Left kidney (tissue), 2 donors: ENCODE measurements around the gene SLIT3. TPM values are rescaled to one million over a fixed set of nuclear protein-coding genes. Genes with fewer than 3 reads are reported as not detected.
"Not testable (repeated sequence)": the region's sequence is repeated elsewhere in the genome, so short reads cannot be mapped to it uniquely, and the experiment has no call there.

Experiments used
- DNase-seq: peaks from one replicate; pipeline ENCODE4 v3.0.0-alpha.2; 2013
- polyA plus RNA-seq: library from polyadenylated mRNA; unstranded; fragments of 120-200 nt; gene quantifications from one replicate; pipeline ENCODE4 v1.2.1, GENCODE V29; 2013; ENCODE audit not compliant: insufficient read length

SLIT3 gene
- polyA plus RNA-seq, 1 donor = 51.5 TPM

DNA sequence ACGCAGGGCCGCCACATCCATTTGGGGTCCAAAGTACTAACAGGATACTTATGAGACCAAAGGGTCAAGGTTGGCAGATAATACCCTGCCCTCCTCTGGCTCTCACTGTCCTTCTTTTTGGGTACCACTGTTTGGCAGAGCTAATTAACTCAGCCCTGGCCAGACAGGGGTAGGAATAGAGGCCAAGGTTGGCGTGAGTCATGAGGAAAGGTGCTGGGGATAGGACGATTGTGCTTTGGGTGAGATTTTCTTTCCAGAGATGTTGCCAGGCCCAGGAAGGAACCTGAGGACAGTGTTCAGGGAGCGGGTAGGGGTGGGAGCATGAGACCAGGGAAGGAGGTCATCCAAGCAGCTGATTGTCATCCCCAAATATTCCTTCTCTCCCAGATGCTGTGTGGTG, 529.9 kb downstream of the SLIT3 start:
- DNase-seq = no peak

DNA sequence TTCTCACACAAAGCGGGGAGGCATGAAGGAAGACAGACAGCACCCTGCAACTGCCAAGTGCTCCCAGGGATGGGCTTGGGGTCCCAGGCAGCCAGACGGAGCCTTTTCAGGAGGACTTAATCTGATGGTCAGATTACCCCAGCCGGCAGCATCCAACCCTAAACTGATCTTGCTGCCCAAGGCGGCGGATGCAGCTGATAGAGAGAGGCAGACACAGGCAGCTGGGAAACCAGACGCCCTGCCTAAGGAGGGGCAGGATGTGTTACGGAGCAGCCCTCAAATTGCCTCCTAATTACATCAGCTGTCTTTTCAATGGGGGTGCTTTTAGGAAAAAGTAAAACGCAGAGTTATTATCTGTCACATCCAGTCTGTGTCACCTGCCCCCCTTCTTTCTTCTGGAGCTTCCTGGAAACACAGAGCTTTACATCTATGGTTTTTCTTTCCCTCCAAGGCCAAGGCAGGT, 530.9 kb downstream of the SLIT3 start:
- no peak for DNase-seq

DNA sequence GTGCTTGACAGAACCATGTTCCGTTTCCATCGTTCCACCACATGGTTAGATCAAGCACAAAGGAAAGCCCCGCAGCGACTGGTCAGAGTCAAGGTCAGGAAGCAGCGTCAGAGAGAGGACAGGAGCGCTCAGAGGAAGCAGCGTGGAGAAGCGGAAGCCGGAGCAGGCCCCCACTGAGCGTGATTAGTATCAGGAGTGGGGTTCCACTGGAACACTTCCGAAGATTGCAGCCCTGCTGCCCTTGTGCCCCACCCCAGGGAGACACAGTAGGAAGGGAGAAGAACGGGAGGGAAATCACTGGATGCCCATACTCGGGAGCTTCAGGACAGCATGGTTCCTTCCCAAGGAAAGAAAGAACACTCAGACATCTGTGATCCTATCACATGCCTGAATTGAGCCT, 532.8 kb downstream of the SLIT3 start:
- no peak for DNase-seq

DNA sequence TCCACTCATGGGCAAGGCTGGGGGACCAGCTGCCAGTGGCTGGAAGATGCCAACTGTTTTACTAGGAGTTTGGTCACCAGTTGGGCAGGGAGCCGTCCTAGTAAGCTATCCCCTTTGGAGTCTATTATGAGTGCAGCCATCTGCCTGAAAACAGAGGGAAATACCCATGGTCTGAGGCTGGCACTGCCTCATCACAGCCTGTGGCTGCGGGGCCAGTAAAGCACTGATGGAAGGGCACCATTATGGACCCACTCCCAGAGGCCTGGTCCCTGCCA, 534.6 kb downstream of the SLIT3 start:
- no peak for DNase-seq

DNA sequence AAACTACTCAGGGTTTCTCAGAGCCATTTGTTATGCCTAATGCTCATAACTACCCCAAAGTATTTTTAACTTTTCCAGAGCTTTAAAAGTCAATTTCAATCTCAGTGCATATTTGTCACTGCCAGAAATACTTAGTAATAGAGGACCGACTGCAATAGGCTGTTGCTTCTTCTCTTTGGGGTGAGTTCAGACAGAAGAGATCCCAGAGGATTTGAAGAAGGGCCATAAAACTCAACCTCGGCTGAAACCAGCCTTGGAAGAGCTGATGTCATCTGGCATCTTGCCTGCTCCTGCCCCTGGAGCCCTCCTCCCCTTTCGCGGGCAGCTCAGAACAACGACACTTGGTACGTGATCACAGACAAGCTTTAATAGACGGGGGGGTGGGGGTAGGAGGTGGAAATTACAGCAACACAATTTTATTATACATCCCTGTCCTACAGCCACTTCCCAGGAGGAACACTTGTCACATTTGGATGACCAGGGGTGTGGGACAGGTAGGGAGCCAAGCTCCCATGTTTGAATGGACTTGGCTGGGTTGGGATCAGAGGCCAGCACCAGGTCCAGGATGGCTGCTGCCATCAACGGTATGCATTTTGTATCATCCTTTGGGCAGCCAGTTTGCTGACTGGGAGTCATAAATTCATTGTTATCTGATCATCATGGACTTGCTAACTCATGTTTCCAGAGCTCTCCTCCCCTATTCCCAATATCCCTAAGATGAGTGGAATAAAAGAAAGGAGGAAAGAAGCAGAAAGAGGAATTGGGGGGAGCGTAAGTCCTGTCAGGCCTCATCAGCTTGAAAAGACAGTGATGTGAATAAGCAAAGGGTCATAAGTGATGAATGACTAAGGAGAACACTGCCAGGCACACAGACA, 535.2 kb downstream of the SLIT3 start:
- DNase-seq = peak; percentile 50

DNA sequence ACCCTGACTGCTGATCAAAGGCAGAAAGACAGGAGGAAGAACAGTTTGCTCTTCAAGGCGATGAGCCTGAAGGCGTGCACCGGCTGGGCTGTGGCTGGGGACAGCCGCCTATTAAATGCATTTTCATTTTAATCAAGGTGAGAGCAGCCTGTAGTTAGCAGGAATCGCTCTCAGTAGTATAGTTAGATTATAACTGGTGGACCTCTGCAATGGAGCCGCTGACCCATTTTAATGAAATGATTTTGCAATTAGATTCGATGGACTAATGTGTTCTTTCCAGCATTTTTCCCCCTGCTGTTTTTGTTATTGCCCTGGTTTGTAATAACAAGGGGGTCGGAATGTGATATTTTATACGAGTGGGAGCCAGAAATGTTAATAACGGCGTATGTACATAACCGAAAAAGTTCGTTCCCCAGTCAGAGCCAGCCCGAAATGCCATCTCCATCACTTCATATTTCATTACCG, 535.8 kb downstream of the SLIT3 start:
- no peak for DNase-seq

DNA sequence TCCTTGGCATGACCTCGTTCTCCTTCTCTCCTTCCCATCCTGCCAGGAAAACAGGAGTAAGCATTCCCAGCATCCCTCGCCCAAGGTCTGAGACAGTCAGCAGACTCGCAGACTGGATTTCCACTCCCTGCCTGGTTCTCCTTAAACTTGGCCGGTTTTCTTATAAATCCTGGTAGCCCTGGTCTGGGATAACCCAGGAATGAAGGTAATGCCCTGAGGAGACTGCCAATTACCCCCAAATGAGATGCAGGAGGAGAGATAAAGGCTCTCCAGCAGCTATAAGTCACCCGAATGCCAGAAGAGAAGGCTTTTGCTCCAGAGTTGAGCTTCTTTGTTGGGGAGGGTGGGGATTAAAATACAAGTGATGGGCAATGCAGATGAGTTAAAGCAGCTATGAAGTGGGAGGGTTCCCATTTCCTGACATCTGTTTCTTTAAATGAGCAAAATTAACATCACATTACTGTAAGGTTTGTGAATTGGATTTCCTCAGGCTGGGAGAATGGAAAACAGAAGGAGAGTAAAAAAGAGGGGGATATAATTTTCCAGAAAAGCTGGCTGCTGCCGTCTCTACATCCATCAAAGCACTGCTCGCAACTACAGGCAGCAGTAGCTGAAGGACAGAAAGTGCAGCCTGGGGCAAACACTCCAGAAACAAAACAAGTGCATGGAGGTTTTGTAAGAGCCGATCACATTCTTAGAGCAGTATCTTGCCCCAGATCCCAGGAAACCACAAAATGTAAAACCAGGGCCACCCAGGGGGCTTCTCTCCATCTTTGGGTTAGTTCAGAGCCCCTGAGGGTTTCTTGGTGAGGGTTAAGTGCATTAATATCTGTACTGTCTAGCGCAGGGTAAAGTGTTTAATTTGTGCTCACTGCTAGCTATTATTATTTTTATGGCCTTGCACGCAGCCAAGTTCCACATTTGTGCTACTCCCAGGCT, 544.2 kb downstream of the SLIT3 start:
- no peak for DNase-seq

DNA sequence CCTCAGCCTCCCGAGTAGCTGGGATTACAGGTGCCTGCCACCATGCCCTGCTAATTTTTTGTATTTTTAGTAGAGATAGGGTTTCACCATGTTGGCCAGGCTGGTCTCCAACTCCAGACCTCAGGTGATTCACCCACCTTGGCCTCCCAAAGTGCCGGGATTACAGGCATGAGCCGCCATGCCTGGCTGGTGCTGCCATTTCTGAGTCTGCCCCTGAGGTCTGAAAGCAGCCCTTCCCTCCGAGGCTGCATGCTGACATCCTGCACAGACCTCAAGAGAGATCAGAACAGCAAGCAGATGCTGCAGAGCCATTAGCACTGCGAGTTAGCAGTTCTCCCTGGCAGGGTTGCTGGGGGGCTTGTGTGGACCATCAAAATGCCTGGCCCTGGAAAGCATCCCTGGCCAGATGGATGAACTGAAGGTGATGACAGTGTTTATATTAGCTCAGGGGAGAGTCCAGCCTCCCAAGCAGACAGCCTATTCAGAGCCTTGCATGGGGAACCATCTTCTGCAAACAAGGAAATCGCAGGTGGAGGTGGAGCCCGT, 545.3 kb downstream of the SLIT3 start:
- DNase-seq = no peak

DNA sequence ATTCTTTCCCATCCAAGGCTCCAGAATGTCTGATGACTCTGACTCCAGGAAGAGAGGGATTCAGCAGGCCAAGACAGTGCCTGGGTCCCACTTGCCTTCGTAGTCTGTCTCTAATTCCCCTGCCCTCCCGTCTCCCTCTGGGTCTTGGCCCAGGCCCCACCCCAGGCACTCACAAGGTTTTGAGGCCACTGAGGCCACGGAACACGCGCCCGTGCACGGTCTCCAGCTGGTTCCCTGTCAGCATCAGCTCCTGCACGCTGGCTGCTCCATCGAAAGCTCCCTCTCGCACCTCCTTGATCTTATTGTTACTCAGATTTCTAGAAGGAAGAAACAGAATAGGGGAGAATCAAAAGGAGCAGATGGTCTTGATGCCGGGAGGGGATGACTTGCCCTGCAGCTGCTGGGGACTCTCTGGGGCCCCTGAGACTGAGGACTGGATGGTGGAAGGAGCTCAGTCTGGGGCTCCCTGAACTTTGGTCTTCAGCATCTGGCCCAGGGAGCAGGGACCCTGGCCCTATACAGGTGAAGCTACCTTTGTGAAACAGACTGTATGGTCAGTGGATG, 547.2 kb downstream of the SLIT3 start:
- DNase-seq = no peak

DNA sequence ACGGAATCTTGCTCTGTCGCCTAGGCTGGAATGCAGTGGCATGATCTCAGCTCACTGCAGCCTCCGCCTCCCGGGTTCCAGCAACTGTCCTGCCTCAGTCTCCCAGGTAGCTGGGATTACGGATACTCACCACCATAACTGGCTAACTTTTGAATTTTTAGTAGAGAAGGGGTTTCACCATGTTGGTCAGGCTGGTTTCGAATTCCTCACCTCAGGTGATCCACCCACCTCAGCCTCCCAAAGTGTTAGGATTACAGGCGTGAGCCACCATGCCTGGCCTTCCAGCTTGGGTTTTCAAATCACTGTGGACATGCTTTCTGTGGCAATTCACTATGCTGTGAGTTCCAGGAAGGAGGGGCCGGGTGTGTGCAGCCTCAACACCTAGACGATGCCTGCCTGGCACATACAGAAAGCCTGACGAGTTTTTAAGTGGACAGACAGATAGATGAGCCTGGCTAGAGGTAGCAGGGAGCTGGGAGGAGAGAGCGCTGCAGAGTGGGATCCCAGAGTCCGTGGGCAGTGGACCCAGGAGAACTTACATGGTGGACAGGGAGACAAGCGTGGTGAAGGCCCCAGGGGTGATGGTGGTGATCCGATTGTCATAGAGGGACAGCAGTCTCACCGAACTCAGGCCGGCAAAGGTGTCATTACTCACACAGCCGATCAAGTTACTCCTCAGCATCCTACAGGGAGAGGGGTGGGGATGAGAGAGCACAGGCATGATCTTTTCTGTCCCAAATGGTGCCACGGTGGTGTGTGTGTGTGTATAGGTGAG, 548.3 kb downstream of the SLIT3 start:
- DNase-seq = no peak

DNA sequence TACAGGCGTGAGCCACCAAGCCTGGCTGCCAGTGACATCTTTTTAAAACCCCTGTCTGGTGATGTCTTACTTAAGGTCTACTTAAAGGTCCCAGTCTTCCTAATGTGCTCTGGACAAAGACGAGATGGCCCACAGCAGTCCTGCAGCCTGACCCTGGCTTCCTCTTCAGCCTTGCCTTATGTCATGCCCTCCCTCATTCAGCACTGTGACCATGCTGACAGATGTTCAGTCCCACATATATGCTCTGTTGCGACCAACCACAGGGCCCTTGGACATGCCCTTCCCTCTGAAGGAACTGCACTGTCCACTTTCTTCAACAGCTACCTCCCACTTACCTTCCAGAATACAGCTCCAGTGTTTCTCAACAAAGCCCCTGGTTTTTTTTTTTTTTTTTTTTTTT, 548.9 kb downstream of the SLIT3 start:
- DNase-seq = no peak

DNA sequence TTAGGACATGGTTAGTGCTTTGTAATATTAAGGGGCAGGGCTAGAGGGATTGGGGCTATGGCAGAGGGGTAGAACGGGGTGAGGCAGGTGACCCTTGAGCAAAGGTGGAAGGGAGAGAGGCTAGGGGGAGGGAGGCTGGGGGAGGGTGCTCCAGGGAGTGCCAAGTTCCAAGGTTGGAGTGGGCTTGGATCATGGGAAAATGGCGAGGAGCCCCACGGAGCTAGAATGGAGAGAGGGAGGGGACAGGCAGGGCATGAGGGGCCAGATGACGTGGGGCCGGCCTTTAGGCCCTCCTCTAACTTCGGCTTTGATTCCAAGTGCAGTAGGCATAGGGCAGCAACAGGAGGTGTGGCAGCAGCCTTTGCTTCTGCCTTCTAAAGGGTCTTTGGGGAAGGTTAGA, 550.0 kb downstream of the SLIT3 start:
- DNase-seq = no peak

DNA sequence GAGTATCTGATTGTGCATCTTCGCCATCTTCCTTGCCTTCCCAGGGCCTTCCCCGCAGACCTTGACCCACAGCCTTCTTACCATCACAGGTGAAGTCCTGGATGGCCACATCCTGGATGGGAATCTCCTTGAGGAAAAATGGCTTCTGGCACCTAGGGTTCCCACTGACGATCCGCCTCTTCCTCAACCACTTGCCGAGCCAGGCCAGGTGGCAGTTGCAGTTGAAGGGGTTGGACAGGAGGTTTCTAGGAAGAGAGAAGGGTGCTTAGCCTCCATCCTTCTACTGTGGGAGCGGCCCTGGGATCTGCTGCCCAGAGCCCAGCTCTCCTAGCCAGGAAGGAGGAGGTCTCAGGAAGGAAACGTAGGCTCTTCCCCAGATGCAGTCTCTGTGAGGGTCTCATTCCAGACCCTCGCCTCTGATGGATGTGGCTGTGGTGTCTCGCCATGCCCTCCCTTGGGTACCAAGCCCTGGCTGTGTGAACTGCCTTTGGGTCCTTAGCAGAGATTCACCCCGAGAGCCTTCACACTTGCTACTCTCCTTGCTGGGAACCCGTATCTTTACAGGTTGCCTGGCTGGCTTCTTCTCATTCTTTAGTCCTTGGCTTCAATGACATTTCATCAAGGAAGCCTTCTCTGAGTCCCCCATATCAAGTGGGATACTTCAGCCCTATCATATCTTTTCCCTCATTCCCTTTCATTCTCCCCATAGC, 551.4 kb downstream of the SLIT3 start:
- no peak for DNase-seq

DNA sequence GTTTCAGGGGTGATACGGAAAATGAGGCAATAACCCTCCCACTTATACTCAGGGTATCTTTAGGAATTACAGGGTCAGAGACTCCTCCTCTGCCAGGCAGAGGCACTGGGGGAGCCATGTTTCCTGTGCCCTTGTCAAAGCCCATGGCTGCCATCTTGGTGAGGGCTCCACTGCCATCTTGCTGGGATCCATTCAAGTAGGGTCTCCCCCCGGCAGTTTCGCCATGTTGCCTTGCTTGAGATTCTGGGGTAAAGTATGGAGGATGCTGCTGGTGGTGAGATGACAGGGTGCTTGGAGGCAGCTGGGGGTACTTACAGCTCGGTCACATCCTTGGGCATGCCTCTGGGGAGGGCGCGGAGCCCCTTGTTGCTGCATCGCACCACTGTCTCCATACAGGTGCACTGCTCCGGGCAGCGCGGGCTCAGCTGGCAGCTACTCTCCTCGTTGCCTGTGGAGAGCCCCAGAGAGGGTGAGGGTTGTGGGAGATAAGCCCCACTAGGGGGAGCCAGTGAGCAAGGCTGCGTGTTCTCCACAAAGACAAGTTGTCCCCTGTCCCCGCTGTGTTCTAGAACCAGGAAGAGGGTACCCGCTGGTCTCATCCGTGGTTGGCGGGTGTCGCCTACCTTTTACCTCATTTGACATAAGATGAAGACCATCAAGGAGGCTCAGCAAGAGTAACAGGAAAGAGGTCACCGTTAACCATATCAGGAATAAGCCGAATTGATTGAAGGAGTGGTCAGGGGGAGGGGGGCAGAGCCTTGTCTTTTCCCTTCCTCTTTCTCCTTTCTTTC, 552.8 kb downstream of the SLIT3 start:
- no peak for DNase-seq

DNA sequence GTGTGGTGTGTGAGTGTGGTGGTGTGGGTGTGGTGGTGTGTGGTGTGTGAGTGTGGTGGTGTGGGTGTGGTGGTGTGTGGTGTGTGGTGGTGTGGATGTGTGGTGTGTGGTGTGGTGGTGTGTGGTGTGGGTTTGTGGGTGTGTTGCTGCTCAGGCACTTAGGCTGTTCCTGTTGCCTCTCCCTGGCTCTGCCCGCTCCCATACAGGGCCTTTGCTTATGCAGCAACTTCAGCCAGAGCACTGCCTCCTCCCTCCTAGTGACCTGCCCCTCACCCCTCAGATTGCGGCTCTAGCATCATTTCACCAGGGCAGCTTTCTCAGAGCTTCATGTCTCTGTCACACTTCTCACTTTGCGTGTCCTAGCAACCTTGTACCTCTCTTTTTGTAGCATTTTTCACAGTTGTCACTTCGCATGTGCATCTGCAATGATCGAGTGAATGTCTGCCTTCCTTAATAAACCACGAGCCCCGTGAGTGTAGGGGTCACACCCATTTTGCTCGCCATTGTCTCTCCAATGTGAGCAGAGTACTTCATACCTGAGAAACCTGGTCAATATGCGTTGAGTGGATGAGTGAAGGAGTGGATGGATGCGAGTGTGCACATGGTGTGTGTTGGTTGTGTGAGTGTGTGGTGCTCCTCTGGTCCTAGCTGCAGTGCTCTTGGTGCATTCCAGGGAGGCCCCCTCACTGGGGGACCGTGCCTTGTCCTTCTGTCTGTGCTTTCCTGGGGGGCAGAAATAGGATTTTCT, 553.9 kb downstream of the SLIT3 start:
- no peak for DNase-seq

DNA sequence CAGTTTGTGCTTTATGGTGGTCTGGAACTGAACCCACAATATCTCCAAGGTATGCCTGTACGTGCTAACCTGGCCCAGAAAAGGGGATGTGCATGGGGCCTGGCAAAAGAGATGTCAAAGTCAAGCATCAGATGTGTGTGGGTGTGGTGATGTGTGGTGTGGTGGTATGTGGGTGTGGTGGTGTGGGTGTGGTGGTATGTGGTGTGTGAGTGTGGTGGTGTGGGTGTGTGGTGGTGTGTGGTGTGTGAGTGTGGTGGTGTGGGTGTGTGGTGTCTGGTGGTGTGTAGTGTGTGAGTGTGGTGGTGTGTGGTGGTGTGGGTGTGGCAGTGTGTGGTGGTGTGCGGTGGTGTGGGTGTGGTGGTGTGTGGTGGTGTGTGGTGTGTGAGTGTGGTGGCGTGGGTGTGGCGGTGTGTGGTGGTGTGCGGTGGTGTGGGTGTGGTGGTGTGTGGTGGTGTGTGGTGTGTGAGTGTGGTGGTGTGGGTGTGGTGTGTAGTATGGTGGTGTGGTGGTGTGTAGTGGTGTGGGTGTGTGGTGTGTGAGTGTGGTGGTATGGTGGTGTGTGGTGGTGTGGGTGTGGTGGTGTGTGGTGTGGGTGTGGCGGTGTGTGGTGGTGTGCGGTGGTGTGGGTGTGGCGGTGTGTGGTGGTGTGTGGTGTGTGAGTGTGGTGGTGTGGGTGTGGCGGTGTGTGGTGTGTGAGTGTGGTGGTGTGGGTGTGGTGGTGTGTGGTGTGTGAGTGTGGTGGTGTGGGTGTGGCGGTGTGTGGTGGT, 554.6 kb downstream of the SLIT3 start:
- DNase-seq = not testable (repeated sequence)

DNA sequence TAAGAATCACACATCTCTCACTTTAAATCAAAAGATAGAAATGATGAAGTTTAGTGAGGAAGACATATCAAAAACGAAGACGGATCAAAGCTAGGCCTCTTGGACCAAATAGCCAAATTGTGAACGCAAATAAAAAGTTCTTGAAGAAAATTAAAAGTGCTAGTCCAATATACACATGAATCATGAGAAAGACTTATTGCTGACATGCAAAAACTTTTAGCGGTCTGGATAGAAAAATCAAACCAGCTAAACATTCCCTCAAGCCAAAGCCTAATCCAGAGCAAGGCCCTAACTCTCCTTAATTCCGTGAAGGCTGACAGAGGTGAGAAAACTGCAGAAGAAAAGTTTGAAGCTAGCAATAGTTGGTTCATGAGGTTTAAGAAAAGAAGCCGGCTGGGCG, 557.3 kb downstream of the SLIT3 start:
- DNase-seq = no peak

DNA sequence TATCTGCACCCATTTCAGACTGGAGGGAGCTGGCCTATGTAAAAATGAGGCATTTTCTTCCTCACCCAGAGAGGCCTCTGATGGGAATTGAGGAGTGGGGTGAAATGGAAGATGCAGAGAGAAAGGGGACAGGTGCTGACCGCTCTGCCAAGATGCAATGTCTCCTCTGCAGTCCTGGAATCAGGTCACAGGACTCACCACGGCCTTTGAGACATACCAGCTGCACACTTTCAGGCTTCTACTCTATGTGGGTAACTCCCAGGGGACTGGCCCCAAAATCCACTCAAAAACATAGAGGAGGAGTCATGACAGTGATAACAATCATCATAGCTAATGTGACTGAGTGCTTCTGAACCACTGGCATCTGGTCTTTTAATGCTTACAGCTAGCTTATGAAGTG, 558.6 kb downstream of the SLIT3 start:
- DNase-seq = not testable (repeated sequence)

DNA sequence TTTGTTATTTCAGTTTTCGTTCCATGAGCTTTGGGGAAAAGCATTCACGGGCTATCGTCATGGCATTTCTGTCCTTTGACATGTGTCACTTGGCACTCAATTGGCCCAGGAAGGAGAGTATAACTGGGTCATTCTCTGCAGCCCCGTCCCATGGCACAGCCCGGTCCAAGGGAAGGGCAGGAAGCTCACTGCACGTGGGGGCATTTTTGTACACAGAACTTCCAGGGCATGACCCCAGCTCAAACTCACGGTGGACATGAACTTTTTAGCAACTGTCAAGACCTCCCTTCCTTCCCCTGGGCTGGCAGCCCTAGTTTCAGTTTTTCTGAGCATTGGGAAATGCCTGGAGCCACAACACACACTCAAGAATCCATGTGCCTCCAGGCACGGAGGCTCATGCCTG, 560.1 kb downstream of the SLIT3 start:
- DNase-seq = no peak
